Osteocyte (in vitro differentiated cells): ENCODE results near the gene BAHD1. TPM values are rescaled to one million over a fixed set of nuclear protein-coding genes. Genes with fewer than 3 reads are reported as not detected.

ENCODE experiments used
- DNase-seq: peaks from one replicate; pipeline ENCODE4 v3.0.0; 2021; ENCODE audit warnings: mixed read lengths; ENCODE audit not compliant: unreplicated experiment; ENCODE audit errors: extremely low spot score
- H3K27ac Mint-ChIP-seq: one replicate; pipeline ENCODE4 v1.8.0; 2021; ENCODE audit warnings: mild to moderate bottlenecking, mixed read lengths; ENCODE audit not compliant: unreplicated experiment
- H3K27me3 Mint-ChIP-seq: one replicate; pipeline ENCODE4 v1.8.0; 2021; ENCODE audit warnings: mixed read lengths; ENCODE audit not compliant: unreplicated experiment
- H3K36me3 Mint-ChIP-seq: one replicate; pipeline ENCODE4 v1.8.0; 2021; ENCODE audit warnings: mixed read lengths; ENCODE audit not compliant: unreplicated experiment
- H3K4me1 Mint-ChIP-seq: one replicate; pipeline ENCODE4 v1.8.0; 2021; ENCODE audit warnings: mixed read lengths; ENCODE audit not compliant: unreplicated experiment
- H3K4me3 Mint-ChIP-seq: one replicate; pipeline ENCODE4 v1.8.0; 2021; ENCODE audit warnings: mild to moderate bottlenecking, moderate library complexity, mixed read lengths; ENCODE audit not compliant: unreplicated experiment
- H3K9me3 Mint-ChIP-seq: one replicate; pipeline ENCODE4 v1.8.0; 2021; ENCODE audit warnings: mixed read lengths; ENCODE audit not compliant: unreplicated experiment
- CTCF ChIP-seq: fragments of 200-600 bp; sonication (generic); IDR thresholded peaks from 2 replicates; pipeline ENCODE4 v1.5.0; 2021; ENCODE audit warnings: antibody characterized with exemption, mild to moderate bottlenecking, moderate library complexity
- total RNA-seq: library from RNA; stranded (reverse); gene quantifications from 2 replicates; pipeline ENCODE4 v1.2.1, GENCODE V29; 2021

Gene BAHD1
- total RNA-seq, 1 donor from 2014 or later: 26.4 TPM

- Mint-ChIP-seq H3K36me3 (peaks cover 3% of the 10 kb centered on the region), H3K4me1 (peaks cover 29% of the 10 kb centered on the region), H3K27me3 (no peaks in the 10 kb centered on the region), H3K27ac (no peak overlapping the region), H3K9me3 (no peaks in the 10 kb centered on the region), H3K4me3 (no peak overlapping the region)
- no peak for DNase-seq
- no peak for TF ChIP-seq CTCF
Measured at GRCh38 chr15:40458495-40459371, 18.0 kb downstream of the BAHD1 start.

- Mint-ChIP-seq H3K36me3 (peaks cover 6% of the 10 kb centered on the region), H3K27ac (no peak overlapping the region), H3K27me3 (no peaks in the 10 kb centered on the region), H3K4me1 (peaks cover 22% of the 10 kb centered on the region), H3K9me3 (no peaks in the 10 kb centered on the region), H3K4me3 (no peak overlapping the region)
- TF ChIP-seq CTCF: no peak
- DNase-seq: no peak
Measured at GRCh38 chr15:40459391-40460015, 18.8 kb downstream of the BAHD1 start.

GRCh38 chr15:40460404-40460803, 19.7 kb downstream of the BAHD1 start:
- H3K4me1 Mint-ChIP-seq: peaks cover 13% of the 10 kb centered on the region
- DNase-seq: no peak
- H3K4me3 Mint-ChIP-seq: no peak overlapping the region
- no peaks in the 10 kb centered on the region for H3K27me3 Mint-ChIP-seq
- H3K36me3 Mint-ChIP-seq: peaks cover 8% of the 10 kb centered on the region
- H3K9me3 Mint-ChIP-seq: no peaks in the 10 kb centered on the region
- no peak for TF ChIP-seq CTCF
- H3K27ac Mint-ChIP-seq: no peak overlapping the region

- no peaks in the 10 kb centered on the region for H3K27me3 Mint-ChIP-seq
- no peak overlapping the region for H3K4me3 Mint-ChIP-seq
- no peaks in the 10 kb centered on the region for H3K9me3 Mint-ChIP-seq
- no peak for DNase-seq
- TF ChIP-seq CTCF: no peak
- H3K4me1 Mint-ChIP-seq: no peaks in the 10 kb centered on the region
- H3K27ac Mint-ChIP-seq: no peak overlapping the region
- peaks cover 14% of the 10 kb centered on the region for H3K36me3 Mint-ChIP-seq
Measured at GRCh38 chr15:40461958-40462357, 21.2 kb downstream of the BAHD1 start.

GRCh38 chr15:40463279-40463678, 22.5 kb downstream of the BAHD1 start:
- no peak overlapping the region for H3K27ac Mint-ChIP-seq
- DNase-seq: no peak
- H3K4me1 Mint-ChIP-seq: no peaks in the 10 kb centered on the region
- no peak overlapping the region for H3K4me3 Mint-ChIP-seq
- peaks cover 19% of the 10 kb centered on the region for H3K36me3 Mint-ChIP-seq
- no peak for TF ChIP-seq CTCF
- H3K27me3 Mint-ChIP-seq: no peaks in the 10 kb centered on the region
- no peaks in the 10 kb centered on the region for H3K9me3 Mint-ChIP-seq
